ENCODE results near the gene DNAH9. TPM values are rescaled to one million over a fixed set of nuclear protein-coding genes. Genes with fewer than 3 reads are reported as not detected.

DNAH9 gene
- total and polyA plus RNA-seq, 2 of the 8 experiments (the other 6 are each of a cell fraction or from before 2014, with no cell fraction given), result 0.21 to 0.86 TPM

- no peaks in the 10 kb centered on the region for H3K36me3 ChIP-seq (ENCODE audit: control insufficient read depth in 2 of 4, insufficient read depth in 4 of 4, low read length in 3 of 4)
- peaks cover 3% of the 10 kb centered on the region in 2 experiments; a peak in 2 of 4 replicates for H3K9me3 ChIP-seq (ENCODE audit: insufficient read depth in 2 of 2, low read depth in 1 of 2, low read length in 1 of 2)
- POLR2A ChIA-PET (ENCODE audit: partially characterized antibody), result interaction anchor here (0.7 kb wide), 1 partner anchor 674 kb away, joined by 3 read pairs; no protein-coding TSS in a partner anchor
- FAIRE-seq (no peak), DNase-seq (ENCODE audit: low read depth in 1 of 2, low spot score in 2 of 2) (no peak)
- no peak overlapping the region for H2BK12ac ChIP-seq (ENCODE audit: low read depth, low read length)
- no peaks in the 10 kb centered on the region for H3K4me1 ChIP-seq (replicated peaks in 1 of 4; ENCODE audit: control insufficient read depth in 3 of 4, insufficient read depth in 4 of 4, low read length in 3 of 4)
- H3K23me2 ChIP-seq (ENCODE audit: low read depth, low read length), result no peaks in the 10 kb centered on the region
- no peak overlapping the region for H3K18ac ChIP-seq (ENCODE audit: extremely low read depth, low read length)
- H2AK5ac ChIP-seq (ENCODE audit: low read depth, low read length), result no peak overlapping the region
- CTCF ChIA-PET (ENCODE audit: partially characterized antibody), result interaction anchor here (0.6 to 2.2 kb wide), 7 partner anchors 12 to 1270 kb away, joined by 3 to 10 read pairs (median 3); no protein-coding TSS in a partner anchor
- H3K56ac ChIP-seq (replicated peaks; ENCODE audit: insufficient read length, low read depth, low read length), result no peak overlapping the region
- H2BK15ac ChIP-seq (ENCODE audit: low read length), result no peak overlapping the region
- 91% methylated on average over 2 of the region's 2 CpGs; no CpG with 5 or more reads in 1 of the 2 experiments for WGBS, 2 experiments (ENCODE audit: extremely low coverage in 1 of 2, insufficient coverage in 1 of 2, insufficient read length in 1 of 2, insufficient replicate concordance in 2 of 2, low coverage in 1 of 2, low lambda C conversion rate in 2 of 2, missing lambda C conversion rate in 1 of 2)
- H3K4me3 ChIP-seq (ENCODE audit: extremely low read depth in 1 of 4, insufficient read depth in 2 of 4, low read depth in 3 of 4, low read length in 4 of 4), result no peak overlapping the region
- H3K79me1 ChIP-seq (ENCODE audit: low read depth, low read length), result no peaks in the 10 kb centered on the region
- H2BK5ac ChIP-seq (ENCODE audit: low read depth, low read length), result no peak overlapping the region
- no peak overlapping the region for H3K23ac ChIP-seq (ENCODE audit: insufficient read length)
- H3K4me2 ChIP-seq (ENCODE audit: insufficient read depth in 1 of 2, low read depth in 2 of 2, low read length in 2 of 2), result no peak overlapping the region
- H2BK120ac ChIP-seq (replicated peaks; ENCODE audit: low read depth, low read length), result no peak overlapping the region
- no peaks in the 10 kb centered on the region for H3K79me2 ChIP-seq (ENCODE audit: control insufficient read depth in 1 of 2, insufficient read depth in 2 of 2, low read length in 2 of 2)
- no peak overlapping the region for H2BK20ac ChIP-seq (ENCODE audit: low read length)
- no peak overlapping the region for H3K14ac ChIP-seq (ENCODE audit: insufficient read length)
- H4K8ac ChIP-seq (ENCODE audit: extremely low read depth, insufficient read depth, low read length), result no peak overlapping the region
- H4K20me1 ChIP-seq (replicated peaks in 1 of 2; ENCODE audit: control insufficient read depth in 1 of 2, insufficient read depth in 2 of 2, low read length in 2 of 2), result no peaks in the 10 kb centered on the region
- no peak overlapping the region for H4K5ac ChIP-seq (ENCODE audit: insufficient read length, low read depth, low read length)
- H4K91ac ChIP-seq (replicated peaks; ENCODE audit: insufficient read length, low read length), result no peak overlapping the region
- H3K27me3 ChIP-seq (replicated peaks in 1 of 4; ENCODE audit: control insufficient read depth in 3 of 4, extremely low read depth in 1 of 4, insufficient read depth in 3 of 4, low read length in 3 of 4), result no peaks in the 10 kb centered on the region
- no peak overlapping the region for H3K4ac ChIP-seq (replicated peaks; ENCODE audit: insufficient read length, low read depth, low read length)
- H2AFZ ChIP-seq (ENCODE audit: low read length), result no peak overlapping the region
- H3K9ac ChIP-seq (replicated peaks in 1 of 4; ENCODE audit: extremely low read depth in 1 of 4, low read depth in 3 of 4, low read length in 3 of 4), result no peak overlapping the region
- H3K27ac ChIP-seq (ENCODE audit: low read depth, low read length), result no peak overlapping the region
- TF ChIP-seq SIX5 (IDR thresholded peaks at IDR 0.05; ENCODE audit: low read depth, low read length) (no peak), SIRT6 (IDR thresholded peaks at IDR 0.05; ENCODE audit: low read length) (no peak), ASH2L (IDR thresholded peaks at IDR 0.05; ENCODE audit: low read length) (no peak), CBX5 (IDR thresholded peaks at IDR 0.05; ENCODE audit: low read depth, low read length) (no peak)
Observed at GRCh38 chr17:11916091-11916490, 317.8 kb downstream of the DNAH9 start.

All from H1 (cell line).